Endodermal cell (in vitro differentiated cells): ENCODE data around the gene F8A1. TPM values are rescaled to one million over a fixed set of nuclear protein-coding genes. Genes with fewer than 3 reads are reported as not detected.
"Not testable (repeated sequence)": the region's sequence is repeated elsewhere in the genome, so short reads cannot be mapped to it uniquely, and the experiment has no call there.

ENCODE experiments used
- DNase-seq: peaks from one replicate; pipeline ENCODE4 v3.0.0-alpha.2; 2017
- H3K27ac ChIP-seq: 2 replicates; pipeline ENCODE4 v1.5.1; 2013; ENCODE audit warnings: mild to moderate bottlenecking, low read depth, low read length, moderate library complexity
- H3K27me3 ChIP-seq: 2 replicates; pipeline ENCODE4 v1.6.1; 2013; ENCODE audit warnings: mild to moderate bottlenecking, low read length, moderate library complexity; ENCODE audit not compliant: insufficient read depth, control insufficient read depth, poor library complexity, severe bottlenecking
- H3K36me3 ChIP-seq: 2 replicates; pipeline ENCODE4 v1.7.0; 2013; ENCODE audit warnings: mild to moderate bottlenecking, low read length, moderate library complexity; ENCODE audit not compliant: control insufficient read depth, insufficient read depth
- H3K4me1 ChIP-seq: one replicate; pipeline ENCODE4 v1.7.0; 2013; ENCODE audit warnings: low read length; ENCODE audit not compliant: control insufficient read depth, insufficient read depth
- H3K4me3 ChIP-seq: 2 replicates; pipeline ENCODE4 v1.5.1; 2013; ENCODE audit warnings: mild to moderate bottlenecking, low read length, moderate library complexity
- H3K9ac ChIP-seq: 2 replicates; pipeline ENCODE4 v1.6.1; 2013; ENCODE audit warnings: mild to moderate bottlenecking, low read length, moderate library complexity; ENCODE audit not compliant: poor library complexity, severe bottlenecking; ENCODE audit errors: extremely low read depth
- H3K9me3 ChIP-seq: 2 replicates; pipeline ENCODE4 v1.6.1; 2013; ENCODE audit warnings: mild to moderate bottlenecking, low read length, moderate library complexity; ENCODE audit not compliant: control insufficient read depth
- H3K27ac Mint-ChIP-seq: 2 replicates; pipeline ENCODE4 v1.8.0; 2020; ENCODE audit warnings: mixed read lengths
- H3K27me3 Mint-ChIP-seq: 2 replicates; pipeline ENCODE4 v1.8.0; 2021; ENCODE audit warnings: mild to moderate bottlenecking, mixed read lengths; ENCODE audit not compliant: insufficient read depth
- H3K36me3 Mint-ChIP-seq: 2 replicates; pipeline ENCODE4 v1.8.0; 2020; ENCODE audit warnings: low read depth, mixed read lengths
- H3K4me1 Mint-ChIP-seq: 2 replicates; pipeline ENCODE4 v1.8.0; 2020; ENCODE audit warnings: mixed read lengths
- H3K4me3 Mint-ChIP-seq: 2 replicates; pipeline ENCODE4 v1.8.0; 2020; ENCODE audit warnings: mild to moderate bottlenecking, moderate library complexity, mixed read lengths
- H3K9me3 Mint-ChIP-seq: 2 replicates; pipeline ENCODE4 v1.8.0; 2020; ENCODE audit warnings: mild to moderate bottlenecking, mixed read lengths
- CTCF ChIP-seq: fragments of 200-600 bp; sonication (generic); conservative IDR thresholded peaks from 2 replicates; pipeline ENCODE4 v1.5.0; 2021; ENCODE audit warnings: antibody characterized with exemption, mild to moderate bottlenecking
- WGBS, 2 experiments: methylation state at CpG; one replicate each; pipeline versions ENCODE4 v1.1.5 to v1.1.7; 2013; ENCODE audit warnings: missing lambda C conversion rate in 2 of 2, mixed read lengths in 1 of 2; ENCODE audit not compliant: insufficient coverage in 1 of 2, insufficient read length in 1 of 2; 5-methylcytosine and 5-hydroxymethylcytosine counted together
- total RNA-seq, 2 donors: library from RNA; stranded (reverse); fragmentation: NEBNext Ultra II Directional in 1 of 2; extraction: Animal tissue kit (Norgen Biotek cat#: 25700) in 1 of 2; gene quantifications; 2 replicates in 1 of 2; 3 replicates in 1 of 2; pipeline ENCODE4 v1.2.1, GENCODE V29; 2021

F8A1 gene
- total RNA-seq, 2 donors from 2014 or later, result 23.2 to 27.7 TPM

GRCh38 chrX:154902408-154902807, 16.3 kb downstream of the F8A1 start:
- Histone ChIP-seq H3K9ac (no peak overlapping the region), H3K27me3 (no peaks in the 10 kb centered on the region), H3K4me1 (no peaks in the 10 kb centered on the region), H3K36me3 (no peaks in the 10 kb centered on the region), H3K4me3 (no peak overlapping the region), H3K27ac (no peak overlapping the region), H3K9me3 (no peaks in the 10 kb centered on the region)
- DNase-seq, result no peak
- TF ChIP-seq CTCF, result no peak
- Mint-ChIP-seq H3K27ac (no peak overlapping the region), H3K9me3 (peaks cover 42% of the 10 kb centered on the region), H3K4me1 (no peaks in the 10 kb centered on the region), H3K4me3 (no peak overlapping the region), H3K36me3 (no peaks in the 10 kb centered on the region), H3K27me3 (peaks cover 4% of the 10 kb centered on the region)
- WGBS, 2 experiments, result 67 to 94% methylated on average over 1 of the region's 1 CpG

- H3K4me1 ChIP-seq, result no peaks in the 10 kb centered on the region
- H3K9me3 Mint-ChIP-seq, result peaks cover 53% of the 10 kb centered on the region
Observed at GRCh38 chrX:154908821-154909220, 22.7 kb downstream of the F8A1 start.

GRCh38 chrX:154910048-154910447, 23.9 kb downstream of the F8A1 start:
- H3K4me3 ChIP-seq, H3K27ac Mint-ChIP-seq, H3K27ac ChIP-seq, H3K4me1 ChIP-seq, H3K36me3 Mint-ChIP-seq, DNase-seq, H3K27me3 Mint-ChIP-seq, H3K4me1 Mint-ChIP-seq, H3K9ac ChIP-seq, H3K27me3 ChIP-seq, H3K9me3 ChIP-seq, H3K36me3 ChIP-seq, H3K4me3 Mint-ChIP-seq: not testable (repeated sequence)
- 95 to 100% methylated on average over 2 to 4 of the region's 4 CpGs for WGBS, 2 experiments
- H3K9me3 Mint-ChIP-seq, result peaks cover 60% of the 10 kb centered on the region

More at GRCh38 chrX:154908821-154909220, 22.7 kb downstream of the F8A1 start:
- H3K36me3 ChIP-seq, result no peaks in the 10 kb centered on the region
- no peak overlapping the region for H3K9ac ChIP-seq
- no peaks in the 10 kb centered on the region for H3K4me1 Mint-ChIP-seq
- no peaks in the 10 kb centered on the region for H3K27me3 ChIP-seq
- no peak overlapping the region for H3K27ac Mint-ChIP-seq
- no peak overlapping the region for H3K4me3 ChIP-seq
- TF ChIP-seq CTCF, result no peak
- 87 to 90% methylated on average over 2 to 3 of the region's 3 CpGs for WGBS, 2 experiments
- H3K27ac ChIP-seq, result no peak overlapping the region
- H3K27me3 Mint-ChIP-seq, result peaks cover 5% of the 10 kb centered on the region
- DNase-seq, result no peak
- H3K36me3 Mint-ChIP-seq, result peaks cover 2% of the 10 kb centered on the region
- H3K9me3 ChIP-seq, result peaks cover 5% of the 10 kb centered on the region
- no peak overlapping the region for H3K4me3 Mint-ChIP-seq

- not testable (repeated sequence) for H3K4me1 ChIP-seq, H3K27me3 Mint-ChIP-seq, H3K36me3 ChIP-seq, DNase-seq, H3K27ac Mint-ChIP-seq, H3K36me3 Mint-ChIP-seq, H3K9ac ChIP-seq, H3K4me3 Mint-ChIP-seq, H3K4me1 Mint-ChIP-seq, H3K27ac ChIP-seq, H3K27me3 ChIP-seq, H3K4me3 ChIP-seq, H3K9me3 ChIP-seq
- 94 to 95% methylated on average over 3 to 8 of the region's 11 CpGs for WGBS, 2 experiments
- H3K9me3 Mint-ChIP-seq, result peaks cover 65% of the 10 kb centered on the region
Observed at GRCh38 chrX:154910528-154910927, 24.4 kb downstream of the F8A1 start.
